Erythroblast (primary cell): ENCODE data around the gene HELZ.

ENCODE experiments used
- GATA1 ChIP-seq: IDR thresholded peaks from 2 replicates; pipeline ENCODE4 v1.6.1; 2011; ENCODE audit warnings: low read depth, mild to moderate bottlenecking, control low read depth, low read length, moderate library complexity
- POLR2A ChIP-seq: IDR thresholded peaks from 2 replicates; pipeline ENCODE4 v1.6.1; 2011; ENCODE audit warnings: mild to moderate bottlenecking, low read length

- TF ChIP-seq POLR2A (no peak), GATA1 (no peak)
Observed at GRCh38 chr17:67080804-67081203, 164.2 kb downstream of the HELZ start.
